HepG2 (cell line): ENCODE measurements around the gene NDE1. TPM values are rescaled to one million over a fixed set of nuclear protein-coding genes. Genes with fewer than 3 reads are reported as not detected.

Experiments
- ATM ChIP-seq: fragments of 450-650 bp; IDR thresholded peaks from 2 replicates; pipeline ENCODE4 v1.7.1; 2017; ENCODE audit warnings: mild to moderate bottlenecking, borderline replicate concordance
- CAMTA2 ChIP-seq: sonication (generic); formaldehyde crosslinking; IDR thresholded peaks from 2 replicates; pipeline ENCODE4 v1.4.0; 2020; ENCODE audit warnings: mild to moderate bottlenecking, missing genetic modification reagents, borderline replicate concordance
- FOXJ3 ChIP-seq: sonication (generic); formaldehyde crosslinking; IDR thresholded peaks from 2 replicates; pipeline ENCODE4 v1.4.0; 2020; ENCODE audit warnings: missing genetic modification reagents, mild to moderate bottlenecking, borderline replicate concordance
- HMG20A ChIP-seq: IDR thresholded peaks from 2 replicates; pipeline ENCODE4 v1.6.1; 2016; ENCODE audit warnings: borderline replicate concordance
- KLF16 ChIP-seq, 2 experiments: sonication (generic) in 1 of 2; formaldehyde crosslinking in 1 of 2; IDR thresholded peaks; 2 replicates each; pipeline versions ENCODE4 v1.6.1 to v1.8.0; 2016 to 2023; ENCODE audit warnings: missing genetic modification reagents in 2 of 2, missing compliant biosample characterization in 1 of 2
- MAFG ChIP-seq: sonication (generic); formaldehyde crosslinking; IDR thresholded peaks from 2 replicates; pipeline ENCODE4 v1.5.1; 2020; ENCODE audit warnings: mild to moderate bottlenecking, missing genetic modification reagents
- MIXL1 ChIP-seq: IDR thresholded peaks from 2 replicates; pipeline ENCODE4 v1.6.1; 2016
- MLLT10 ChIP-seq: sonication (generic); formaldehyde crosslinking; IDR thresholded peaks from 2 replicates; pipeline ENCODE4 v1.4.0; 2020; ENCODE audit warnings: missing genetic modification reagents
- NCOA5 ChIP-seq: sonication (generic); formaldehyde crosslinking; IDR thresholded peaks from 2 replicates; pipeline ENCODE4 v1.4.0; 2020; ENCODE audit warnings: missing genetic modification reagents
- POLR2AphosphoS2 ChIP-seq: IDR thresholded peaks from 2 replicates; pipeline ENCODE4 v1.6.1; 2011; ENCODE audit warnings: low read depth, low read length, improper control_type of control experiment
- RERE ChIP-seq: IDR thresholded peaks from 2 replicates; pipeline ENCODE4 v1.6.1; 2016; ENCODE audit warnings: low read depth, missing genetic modification reagents, missing compliant biosample characterization
- SNAPC2 ChIP-seq: sonication (generic); formaldehyde crosslinking; IDR thresholded peaks from 2 replicates; pipeline ENCODE4 v1.8.1; 2022; ENCODE audit warnings: mild to moderate bottlenecking, missing genetic modification reagents
- ZBTB26 ChIP-seq: IDR thresholded peaks from 2 replicates; pipeline ENCODE4 v1.6.1; 2016; ENCODE audit warnings: missing compliant biosample characterization, missing genetic modification reagents, borderline replicate concordance
- ZBTB38 ChIP-seq: sonication (generic); formaldehyde crosslinking; IDR thresholded peaks from 2 replicates; pipeline ENCODE4 v1.5.1; 2020; ENCODE audit warnings: mild to moderate bottlenecking, missing genetic modification reagents
- ZFP1 ChIP-seq: IDR thresholded peaks from 2 replicates; pipeline ENCODE4 v1.6.1; 2016
- ZNF276 ChIP-seq: sonication (generic); formaldehyde crosslinking; IDR thresholded peaks from 2 replicates; pipeline ENCODE4 v1.4.0; 2020; ENCODE audit warnings: mild to moderate bottlenecking, low read depth, missing genetic modification reagents
- ZNF30 ChIP-seq: sonication (generic); formaldehyde crosslinking; IDR thresholded peaks from 2 replicates; pipeline ENCODE4 v1.5.0; 2020; ENCODE audit warnings: mild to moderate bottlenecking, missing genetic modification reagents
- ZNF766 ChIP-seq: sonication (generic); formaldehyde crosslinking; IDR thresholded peaks from 2 replicates; pipeline ENCODE4 v1.5.0; 2020; ENCODE audit warnings: missing genetic modification reagents, borderline replicate concordance
- ZNF792 ChIP-seq: IDR thresholded peaks from 2 replicates; pipeline ENCODE4 v1.6.1; 2016
- ZSCAN22 ChIP-seq: sonication (generic); formaldehyde crosslinking; IDR thresholded peaks from 2 replicates; pipeline ENCODE4 v1.4.0; 2020; ENCODE audit warnings: mild to moderate bottlenecking, missing genetic modification reagents
- polyA plus RNA-seq, 8 experiments: library from polyadenylated mRNA; depleted of rRNA in 3 of 8; stranded (reverse) in 7 of 8; unstranded in 1 of 8; fragments of >200 nt; fragmentation: Illumina TruSeq in 4 of 8; extraction: Trizol in 4 of 8; gene quantifications; 2 replicates each; pipeline versions ENCODE4 v1.2.1 to v1.2.3, GENCODE V29; 2011 to 2016; ENCODE audit warnings: low read depth in 4 of 8, missing spikeins in 1 of 8, mixed read lengths in 1 of 8; ENCODE audit not compliant: insufficient read depth in 1 of 8
- total RNA-seq, 5 experiments: library from RNA; depleted of rRNA; stranded (reverse); fragments of >200 nt; fragmentation: Illumina TruSeq; extraction: Trizol; gene quantifications; 2 replicates each; pipeline ENCODE4 v1.2.3, GENCODE V29; 2016; ENCODE audit warnings: low read depth in 1 of 5

Gene NDE1
- total and polyA plus RNA-seq, 2 of the 13 experiments (the other 11 are each of a cell fraction or from before 2014, with no cell fraction given), result 40.9 to 72.5 TPM

- no peak for TF ChIP-seq ZNF276 (CRISPR knock-in tag)
- no peak; the same call in 1 of the 2 replicates for TF ChIP-seq HMG20A (CRISPR knock-in tag)
- TF ChIP-seq ZBTB38 (CRISPR knock-in tag), result peak; percentile 58
- TF ChIP-seq NCOA5 (CRISPR knock-in tag), result no peak
- TF ChIP-seq ZFP1 (CRISPR knock-in tag), result no peak
- TF ChIP-seq ATM, result no peak
- peak; percentile 66; the same call in 1 of the 2 replicates for TF ChIP-seq ZNF766 (CRISPR knock-in tag)
- 0 out of 2 replicates have a peak, but pooled peaks have one; percentile 26 for TF ChIP-seq SNAPC2 (CRISPR knock-in tag)
- no peak for TF ChIP-seq MIXL1
- TF ChIP-seq ZBTB26, result 0 out of 2 replicates have a peak, but pooled peaks have one; percentile 65
- TF ChIP-seq MLLT10 (CRISPR knock-in tag), result no peak
- TF ChIP-seq ZNF792, result peak; percentile 42; the same call in 1 of the 2 replicates
- no peak for TF ChIP-seq ZNF30 (CRISPR knock-in tag)
- TF ChIP-seq KLF16 (CRISPR knock-in tag; IDR thresholded peaks at IDR 0.05), result 0 out of 4 replicates have a peak, but pooled peaks of 1 of the 2 experiments have one; percentile 66
- no peak for TF ChIP-seq MAFG (CRISPR knock-in tag)
- 0 out of 2 replicates have a peak, but pooled peaks have one; percentile 22 for TF ChIP-seq ZSCAN22
- no peak for TF ChIP-seq CAMTA2
- TF ChIP-seq RERE, result no peak
- TF ChIP-seq FOXJ3 (CRISPR knock-in tag), result no peak
- no peak for TF ChIP-seq POLR2AphosphoS2
These were observed at the start of gene NDE1 (continued) for GRCh38 chr16:15650019-15650697.
